Measurements from ENCODE around the gene RAB6B.

The RAB6B gene

DNA sequence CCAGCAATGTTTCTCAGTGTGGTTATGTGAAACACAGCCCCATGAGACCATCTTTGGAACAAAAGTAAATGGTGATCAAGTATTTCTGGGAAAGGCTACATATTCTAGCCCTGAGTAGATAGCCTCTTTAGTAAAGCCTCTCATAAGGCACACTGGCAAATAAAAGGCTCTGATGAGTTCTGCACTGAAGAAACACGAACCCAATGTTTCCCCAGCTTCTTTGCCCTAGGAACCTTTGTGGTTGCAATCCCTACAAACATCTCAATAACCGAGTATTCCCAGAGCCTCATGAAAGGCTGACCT, 41.8 kb downstream of the RAB6B start:
- no peak overlapping the region for H3K4me3 ChIP-seq (ENCODE audit: low read depth, low read length)
- H3K9me3 ChIP-seq (ENCODE audit: control insufficient read depth, insufficient read depth, low read depth, low read length) = no peaks in the 10 kb centered on the region
- ChIA-PET CTCF (interaction anchor here (1.4 kb wide), 1 partner anchor 36 kb away, joined by 5 read pairs; no protein-coding TSS in a partner anchor), POLR2A (no interaction called here)
- no peaks in the 10 kb centered on the region for H3K36me3 ChIP-seq (ENCODE audit: control insufficient read depth in 2 of 2, insufficient read depth in 1 of 2, low read length in 2 of 2)
- TF ChIP-seq GLI2 (tag by site-specific recombination; IDR thresholded peaks at IDR 0.05; ENCODE audit: borderline replicate concordance, low read depth) (no peak), ZNF530 (tag by site-specific recombination; IDR thresholded peaks at IDR 0.05; ENCODE audit: low read depth) (no peak), ZNF354C (tag by site-specific recombination; IDR thresholded peaks at IDR 0.05; ENCODE audit: borderline replicate concordance, low read depth) (no peak), ZNF23 (tag by site-specific recombination; IDR thresholded peaks at IDR 0.05; ENCODE audit: borderline replicate concordance) (no peak), ZNF660 (tag by site-specific recombination; IDR thresholded peaks at IDR 0.05) (no peak), ZNF560 (tag by site-specific recombination; IDR thresholded peaks at IDR 0.05; ENCODE audit: borderline replicate concordance) (no peak)
- TF ChIP-seq, protein P1, sequence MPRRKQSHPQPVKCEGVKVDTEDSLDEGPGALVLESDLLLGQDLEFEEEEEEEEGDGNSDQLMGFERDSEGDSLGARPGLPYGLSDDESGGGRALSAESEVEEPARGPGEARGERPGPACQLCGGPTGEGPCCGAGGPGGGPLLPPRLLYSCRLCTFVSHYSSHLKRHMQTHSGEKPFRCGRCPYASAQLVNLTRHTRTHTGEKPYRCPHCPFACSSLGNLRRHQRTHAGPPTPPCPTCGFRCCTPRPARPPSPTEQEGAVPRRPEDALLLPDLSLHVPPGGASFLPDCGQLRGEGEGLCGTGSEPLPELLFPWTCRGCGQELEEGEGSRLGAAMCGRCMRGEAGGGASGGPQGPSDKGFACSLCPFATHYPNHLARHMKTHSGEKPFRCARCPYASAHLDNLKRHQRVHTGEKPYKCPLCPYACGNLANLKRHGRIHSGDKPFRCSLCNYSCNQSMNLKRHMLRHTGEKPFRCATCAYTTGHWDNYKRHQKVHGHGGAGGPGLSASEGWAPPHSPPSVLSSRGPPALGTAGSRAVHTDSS (tag by site-specific recombination; IDR thresholded peaks at IDR 0.05) = no peak
- H3K4me1 ChIP-seq (ENCODE audit: control insufficient read depth, insufficient read depth, low read length) = no peaks in the 10 kb centered on the region
- no peak overlapping the region for H3K27ac ChIP-seq (ENCODE audit: extremely low read depth, low read depth, low read length)

DNA sequence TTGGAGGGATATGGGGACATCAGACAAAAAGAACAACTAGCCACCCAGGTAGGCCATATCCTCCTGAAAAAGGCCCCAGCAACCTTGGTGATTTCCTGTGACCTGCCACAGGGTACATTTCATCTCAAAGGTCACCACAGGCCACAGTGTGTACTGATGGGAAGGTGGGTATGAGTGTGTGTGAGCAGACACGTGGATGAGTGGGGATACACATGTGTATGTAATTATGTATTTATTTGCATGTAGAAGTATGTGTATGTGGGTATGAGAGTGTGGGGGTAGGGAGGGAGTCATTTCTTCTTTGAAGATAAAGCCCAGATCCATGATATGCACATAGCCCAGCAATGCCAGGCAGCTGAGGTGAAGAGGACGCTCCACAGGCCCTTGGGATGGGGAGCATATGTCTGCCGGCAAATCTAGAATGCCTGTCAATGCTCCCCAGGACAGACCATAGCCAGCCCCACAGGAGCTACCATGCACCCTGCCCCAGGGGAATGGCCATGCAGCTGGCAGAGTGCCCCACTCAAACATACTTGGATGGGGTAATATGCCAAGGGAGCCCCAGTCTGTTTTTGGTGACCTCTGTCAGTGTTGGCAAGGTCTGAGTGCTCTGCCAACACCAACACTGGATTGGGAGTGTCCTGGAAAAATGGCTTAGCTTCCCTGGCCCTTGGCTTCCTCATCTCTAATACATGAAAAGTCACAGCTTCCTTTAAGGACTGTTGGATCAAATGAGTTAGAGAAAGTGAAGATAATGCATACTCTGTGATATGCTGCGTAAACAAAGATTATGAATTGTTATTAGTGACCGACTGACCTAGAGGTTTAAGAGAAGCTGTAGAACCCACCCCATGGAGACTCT, 42.4 kb downstream of the RAB6B start:
- no peaks in the 10 kb centered on the region for H3K36me3 ChIP-seq (ENCODE audit: control insufficient read depth in 2 of 2, insufficient read depth in 1 of 2, low read length in 2 of 2)
- H3K4me3 ChIP-seq (ENCODE audit: low read depth, low read length) = no peak overlapping the region
- TF ChIP-seq ZNF501 (tag by site-specific recombination; IDR thresholded peaks at IDR 0.05) (no peak), ZNF202 (tag by site-specific recombination; IDR thresholded peaks at IDR 0.05; ENCODE audit: borderline replicate concordance) (no peak), TRIM28 (IDR thresholded peaks at IDR 0.05; ENCODE audit: borderline replicate concordance, low read length) (no peak), ZSCAN30 (tag by site-specific recombination; IDR thresholded peaks at IDR 0.05) (no peak), ZNF654 (tag by site-specific recombination; IDR thresholded peaks at IDR 0.05; ENCODE audit: low read depth) (no peak), IKZF3 (tag by site-specific recombination; IDR thresholded peaks at IDR 0.05) (no peak), PRDM1 (tag by site-specific recombination; IDR thresholded peaks at IDR 0.05) (no peak), ZNF112 (tag by site-specific recombination; IDR thresholded peaks at IDR 0.05) (no peak), ZNF248 (tag by site-specific recombination; IDR thresholded peaks at IDR 0.05) (no peak), ZNF830 (tag by site-specific recombination; IDR thresholded peaks at IDR 0.05; ENCODE audit: low read depth) (no peak), ZBTB8A (tag by site-specific recombination; IDR thresholded peaks at IDR 0.05) (no peak), ZNF266 (tag by site-specific recombination; IDR thresholded peaks at IDR 0.05; ENCODE audit: low read depth) (no peak)
- TF ChIP-seq, protein P2, sequence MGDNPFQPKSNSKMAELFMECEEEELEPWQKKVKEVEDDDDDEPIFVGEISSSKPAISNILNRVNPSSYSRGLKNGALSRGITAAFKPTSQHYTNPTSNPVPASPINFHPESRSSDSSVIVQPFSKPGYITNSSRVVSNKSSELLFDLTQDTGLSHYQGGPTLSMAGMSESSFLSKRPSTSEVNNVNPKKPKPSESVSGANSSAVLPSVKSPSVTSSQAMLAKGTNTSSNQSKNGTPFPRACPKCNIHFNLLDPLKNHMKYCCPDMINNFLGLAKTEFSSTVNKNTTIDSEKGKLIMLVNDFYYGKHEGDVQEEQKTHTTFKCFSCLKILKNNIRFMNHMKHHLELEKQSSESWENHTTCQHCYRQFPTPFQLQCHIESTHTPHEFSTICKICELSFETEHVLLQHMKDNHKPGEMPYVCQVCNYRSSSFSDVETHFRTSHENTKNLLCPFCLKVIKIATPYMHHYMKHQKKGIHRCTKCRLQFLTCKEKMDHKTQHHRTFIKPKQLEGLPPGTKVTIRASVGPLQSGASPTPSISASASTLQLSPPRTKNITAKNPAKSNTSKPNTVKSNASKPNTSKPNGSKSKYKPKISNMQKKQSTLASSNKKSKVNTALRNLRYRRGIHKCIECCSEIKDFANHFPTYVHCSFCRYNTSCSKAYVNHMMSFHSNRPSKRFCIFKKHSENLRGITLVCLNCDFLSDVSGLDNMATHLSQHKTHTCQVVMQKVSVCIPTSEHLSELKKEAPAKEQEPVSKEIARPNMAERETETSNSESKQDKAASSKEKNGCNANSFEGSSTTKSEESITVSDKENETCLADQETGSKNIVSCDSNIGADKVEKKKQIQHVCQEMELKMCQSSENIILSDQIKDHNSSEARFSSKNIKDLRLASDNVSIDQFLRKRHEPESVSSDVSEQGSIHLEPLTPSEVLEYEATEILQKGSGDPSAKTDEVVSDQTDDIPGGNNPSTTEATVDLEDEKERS (tag by site-specific recombination; IDR thresholded peaks at IDR 0.05) = no peak
- TF ChIP-seq, protein P3, sequence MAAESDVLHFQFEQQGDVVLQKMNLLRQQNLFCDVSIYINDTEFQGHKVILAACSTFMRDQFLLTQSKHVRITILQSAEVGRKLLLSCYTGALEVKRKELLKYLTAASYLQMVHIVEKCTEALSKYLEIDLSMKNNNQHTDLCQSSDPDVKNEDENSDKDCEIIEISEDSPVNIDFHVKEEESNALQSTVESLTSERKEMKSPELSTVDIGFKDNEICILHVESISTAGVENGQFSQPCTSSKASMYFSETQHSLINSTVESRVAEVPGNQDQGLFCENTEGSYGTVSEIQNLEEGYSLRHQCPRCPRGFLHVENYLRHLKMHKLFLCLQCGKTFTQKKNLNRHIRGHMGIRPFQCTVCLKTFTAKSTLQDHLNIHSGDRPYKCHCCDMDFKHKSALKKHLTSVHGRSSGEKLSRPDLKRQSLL (tag by site-specific recombination; IDR thresholded peaks at IDR 0.05) = no peak
- TF ChIP-seq, protein P4, sequence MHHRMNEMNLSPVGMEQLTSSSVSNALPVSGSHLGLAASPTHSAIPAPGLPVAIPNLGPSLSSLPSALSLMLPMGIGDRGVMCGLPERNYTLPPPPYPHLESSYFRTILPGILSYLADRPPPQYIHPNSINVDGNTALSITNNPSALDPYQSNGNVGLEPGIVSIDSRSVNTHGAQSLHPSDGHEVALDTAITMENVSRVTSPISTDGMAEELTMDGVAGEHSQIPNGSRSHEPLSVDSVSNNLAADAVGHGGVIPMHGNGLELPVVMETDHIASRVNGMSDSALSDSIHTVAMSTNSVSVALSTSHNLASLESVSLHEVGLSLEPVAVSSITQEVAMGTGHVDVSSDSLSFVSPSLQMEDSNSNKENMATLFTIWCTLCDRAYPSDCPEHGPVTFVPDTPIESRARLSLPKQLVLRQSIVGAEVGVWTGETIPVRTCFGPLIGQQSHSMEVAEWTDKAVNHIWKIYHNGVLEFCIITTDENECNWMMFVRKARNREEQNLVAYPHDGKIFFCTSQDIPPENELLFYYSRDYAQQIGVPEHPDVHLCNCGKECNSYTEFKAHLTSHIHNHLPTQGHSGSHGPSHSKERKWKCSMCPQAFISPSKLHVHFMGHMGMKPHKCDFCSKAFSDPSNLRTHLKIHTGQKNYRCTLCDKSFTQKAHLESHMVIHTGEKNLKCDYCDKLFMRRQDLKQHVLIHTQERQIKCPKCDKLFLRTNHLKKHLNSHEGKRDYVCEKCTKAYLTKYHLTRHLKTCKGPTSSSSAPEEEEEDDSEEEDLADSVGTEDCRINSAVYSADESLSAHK (tag by site-specific recombination; IDR thresholded peaks at IDR 0.05) = no peak
- TF ChIP-seq, protein P5, sequence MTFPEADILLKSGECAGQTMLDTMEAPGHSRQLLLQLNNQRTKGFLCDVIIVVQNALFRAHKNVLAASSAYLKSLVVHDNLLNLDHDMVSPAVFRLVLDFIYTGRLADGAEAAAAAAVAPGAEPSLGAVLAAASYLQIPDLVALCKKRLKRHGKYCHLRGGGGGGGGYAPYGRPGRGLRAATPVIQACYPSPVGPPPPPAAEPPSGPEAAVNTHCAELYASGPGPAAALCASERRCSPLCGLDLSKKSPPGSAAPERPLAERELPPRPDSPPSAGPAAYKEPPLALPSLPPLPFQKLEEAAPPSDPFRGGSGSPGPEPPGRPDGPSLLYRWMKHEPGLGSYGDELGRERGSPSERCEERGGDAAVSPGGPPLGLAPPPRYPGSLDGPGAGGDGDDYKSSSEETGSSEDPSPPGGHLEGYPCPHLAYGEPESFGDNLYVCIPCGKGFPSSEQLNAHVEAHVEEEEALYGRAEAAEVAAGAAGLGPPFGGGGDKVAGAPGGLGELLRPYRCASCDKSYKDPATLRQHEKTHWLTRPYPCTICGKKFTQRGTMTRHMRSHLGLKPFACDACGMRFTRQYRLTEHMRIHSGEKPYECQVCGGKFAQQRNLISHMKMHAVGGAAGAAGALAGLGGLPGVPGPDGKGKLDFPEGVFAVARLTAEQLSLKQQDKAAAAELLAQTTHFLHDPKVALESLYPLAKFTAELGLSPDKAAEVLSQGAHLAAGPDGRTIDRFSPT (tag by site-specific recombination; IDR thresholded peaks at IDR 0.05) = no peak
- H3K9me3 ChIP-seq (ENCODE audit: control insufficient read depth, insufficient read depth, low read depth, low read length) = no peaks in the 10 kb centered on the region
- ChIA-PET POLR2A (no interaction called here), CTCF (interaction anchor here (1.4 kb wide), 1 partner anchor 35 kb away, joined by 5 read pairs; no protein-coding TSS in a partner anchor)
- no peaks in the 10 kb centered on the region for H3K4me1 ChIP-seq (ENCODE audit: control insufficient read depth, insufficient read depth, low read length)
- H3K27ac ChIP-seq (ENCODE audit: extremely low read depth, low read depth, low read length) = no peak overlapping the region

Data from HEK293 (cell line).